ENCODE data around the gene S100A3.

S100A3 gene

GRCh38 chr1:153507926-153508583, 41.0 kb downstream of the S100A3 start:
- DNase-seq, result no peak

DNA sequence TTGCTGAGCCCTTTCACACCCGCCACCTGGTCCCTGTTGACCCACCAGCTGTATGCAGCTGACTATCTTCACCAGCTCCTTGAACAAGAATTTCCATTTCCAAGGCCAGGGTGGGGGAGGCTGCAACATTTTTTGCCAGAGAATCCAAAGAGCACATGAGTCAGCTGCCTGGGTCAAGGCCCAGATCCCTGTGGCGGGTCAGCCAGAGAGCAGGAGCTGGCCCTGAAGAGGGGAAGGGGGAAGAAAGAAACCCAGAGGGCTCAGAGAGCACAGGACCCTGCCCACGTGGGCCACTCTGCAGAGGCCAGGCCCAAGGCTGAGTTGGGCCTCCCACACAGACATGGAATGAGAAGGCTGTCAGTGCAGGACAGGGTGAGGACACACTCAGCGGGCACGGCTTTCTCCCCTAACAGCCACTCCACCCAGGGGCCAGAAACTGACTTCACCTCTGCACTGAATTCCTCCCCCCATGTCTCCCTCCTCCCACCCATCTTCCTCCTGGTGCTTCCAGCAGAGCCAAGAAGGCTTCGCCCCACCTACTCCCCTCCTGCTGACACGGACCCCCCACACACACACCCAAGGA, 42.1 kb downstream of the S100A3 start:
- DNase-seq, result no peak

DNA sequence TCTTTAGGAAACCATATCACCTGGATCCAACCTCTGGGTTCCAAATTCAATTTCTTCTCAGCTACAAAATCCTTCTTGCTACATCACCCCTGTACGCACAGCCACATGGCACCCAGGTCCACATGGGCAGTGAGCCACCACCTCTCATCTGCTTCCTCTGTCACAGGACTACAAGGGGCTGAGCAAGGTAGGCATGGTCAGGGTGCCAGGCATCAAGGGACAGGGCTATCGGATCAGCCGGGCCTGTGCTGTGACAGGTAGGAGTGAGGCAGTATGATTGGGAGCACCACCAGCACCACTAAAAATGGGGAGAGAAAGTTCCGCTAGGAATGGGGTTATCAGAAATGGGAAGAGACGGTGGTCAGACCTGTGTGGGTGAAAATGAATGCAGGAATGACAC, 42.7 kb downstream of the S100A3 start:
- DNase-seq, result no peak

GRCh38 chr1:153505576-153505975, 43.5 kb downstream of the S100A3 start:
- no peak for DNase-seq

GRCh38 chr1:153503766-153504165, 45.3 kb downstream of the S100A3 start:
- DNase-seq, result no peak

- no peak for DNase-seq
Measured at GRCh38 chr1:153498746-153499145, 50.3 kb downstream of the S100A3 start.
